ENCODE data around the gene VPS18. TPM values are rescaled to one million over a fixed set of nuclear protein-coding genes. Genes with fewer than 3 reads are reported as not detected.

VPS18 gene
- total and polyA plus RNA-seq, 4 donors, result 3.4 to 15.3 (median 10.3) TPM

DNA sequence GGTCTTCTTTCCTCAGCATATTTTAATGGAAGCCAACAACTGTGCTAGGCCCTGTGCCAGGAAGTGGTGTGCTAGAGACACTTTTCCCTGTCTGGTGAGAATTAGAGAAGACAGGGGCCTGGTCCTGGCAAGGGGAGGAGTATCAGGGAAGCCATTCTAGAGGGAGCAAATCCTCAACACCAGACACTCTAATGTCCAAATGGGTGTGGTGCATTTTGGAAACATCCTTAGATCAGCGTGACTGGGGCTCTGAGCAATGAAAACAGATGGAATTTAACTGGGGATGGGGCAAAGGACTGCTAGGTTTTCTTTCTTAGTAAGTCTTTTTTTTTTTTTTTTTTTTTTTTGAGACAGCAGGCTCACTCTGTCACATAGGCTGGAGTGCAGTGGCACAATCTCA, 7.7 kb upstream of the VPS18 start:
- Histone ChIP-seq H3K9ac (ENCODE audit: low read depth in 1 of 2, low read length in 2 of 2) (no peak overlapping the region), H3K9me3 (ENCODE audit: control insufficient read depth in 4 of 4, low read length in 3 of 4) (no peaks in the 10 kb centered on the region), H3K27me3 (ENCODE audit: control insufficient read depth in 4 of 4, insufficient read depth in 4 of 4, low read length in 3 of 4) (no peaks in the 10 kb centered on the region), H3K4me1 (ENCODE audit: control insufficient read depth in 4 of 4, insufficient read depth in 4 of 4, low read length in 3 of 4) (no peaks in the 10 kb centered on the region), H3K4me3 (ENCODE audit: low read depth in 1 of 3, low read length in 3 of 3) (no peak overlapping the region), H3K27ac (ENCODE audit: low read depth in 1 of 2, low read length in 2 of 2) (no peak overlapping the region), H3K36me3 (ENCODE audit: control insufficient read depth in 4 of 4, insufficient read depth in 3 of 4, low read depth in 1 of 4, low read length in 3 of 4) (no peaks in the 10 kb centered on the region)
- DNase-seq (ENCODE audit: low spot score), result no peak
- TF ChIP-seq EGR1 (IDR thresholded peaks at IDR 0.05; ENCODE audit: low read depth in 2 of 2), result no peak
- 79% methylated on average over 1 of the region's 1 CpG for WGBS

DNA sequence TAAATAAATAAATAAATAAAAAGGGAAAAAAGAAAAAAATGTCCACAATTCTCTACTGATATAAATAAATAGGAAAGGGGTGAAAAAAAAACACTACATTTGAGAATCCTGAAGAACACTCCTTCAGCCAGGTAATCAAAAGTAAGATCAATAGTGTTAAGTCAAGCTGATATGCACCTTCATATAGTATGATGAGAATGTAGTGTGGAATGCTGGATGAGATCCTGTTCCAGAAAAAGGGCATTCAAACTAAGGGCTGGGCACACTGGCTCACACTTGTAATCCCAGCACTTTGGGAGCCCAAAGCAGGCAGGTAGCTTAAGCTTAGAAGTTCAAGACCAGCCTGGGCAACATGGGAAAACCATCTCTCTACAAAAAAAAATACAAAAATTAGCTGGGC, 5.1 kb upstream of the VPS18 start:
- no peak overlapping the region for H3K27ac ChIP-seq (ENCODE audit: low read depth in 1 of 2, low read length in 2 of 2)
- H3K36me3 ChIP-seq (ENCODE audit: control insufficient read depth in 4 of 4, insufficient read depth in 3 of 4, low read depth in 1 of 4, low read length in 3 of 4), result no peaks in the 10 kb centered on the region
- TF ChIP-seq GABPA (IDR thresholded peaks at IDR 0.05 in 1 of 2, conservative IDR thresholded peaks at IDR 0.05 in 1 of 2), result no peak
- no peak for TF ChIP-seq RXRA (IDR thresholded peaks at IDR 0.05)
- TF ChIP-seq, protein P1, sequence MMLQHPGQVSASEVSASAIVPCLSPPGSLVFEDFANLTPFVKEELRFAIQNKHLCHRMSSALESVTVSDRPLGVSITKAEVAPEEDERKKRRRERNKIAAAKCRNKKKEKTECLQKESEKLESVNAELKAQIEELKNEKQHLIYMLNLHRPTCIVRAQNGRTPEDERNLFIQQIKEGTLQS (IDR thresholded peaks at IDR 0.05), result no peak
- no peak for TF ChIP-seq FOXA1 (IDR thresholded peaks at IDR 0.05)
- TF ChIP-seq JUND (IDR thresholded peaks at IDR 0.05), result no peak
- TF ChIP-seq, protein P2, sequence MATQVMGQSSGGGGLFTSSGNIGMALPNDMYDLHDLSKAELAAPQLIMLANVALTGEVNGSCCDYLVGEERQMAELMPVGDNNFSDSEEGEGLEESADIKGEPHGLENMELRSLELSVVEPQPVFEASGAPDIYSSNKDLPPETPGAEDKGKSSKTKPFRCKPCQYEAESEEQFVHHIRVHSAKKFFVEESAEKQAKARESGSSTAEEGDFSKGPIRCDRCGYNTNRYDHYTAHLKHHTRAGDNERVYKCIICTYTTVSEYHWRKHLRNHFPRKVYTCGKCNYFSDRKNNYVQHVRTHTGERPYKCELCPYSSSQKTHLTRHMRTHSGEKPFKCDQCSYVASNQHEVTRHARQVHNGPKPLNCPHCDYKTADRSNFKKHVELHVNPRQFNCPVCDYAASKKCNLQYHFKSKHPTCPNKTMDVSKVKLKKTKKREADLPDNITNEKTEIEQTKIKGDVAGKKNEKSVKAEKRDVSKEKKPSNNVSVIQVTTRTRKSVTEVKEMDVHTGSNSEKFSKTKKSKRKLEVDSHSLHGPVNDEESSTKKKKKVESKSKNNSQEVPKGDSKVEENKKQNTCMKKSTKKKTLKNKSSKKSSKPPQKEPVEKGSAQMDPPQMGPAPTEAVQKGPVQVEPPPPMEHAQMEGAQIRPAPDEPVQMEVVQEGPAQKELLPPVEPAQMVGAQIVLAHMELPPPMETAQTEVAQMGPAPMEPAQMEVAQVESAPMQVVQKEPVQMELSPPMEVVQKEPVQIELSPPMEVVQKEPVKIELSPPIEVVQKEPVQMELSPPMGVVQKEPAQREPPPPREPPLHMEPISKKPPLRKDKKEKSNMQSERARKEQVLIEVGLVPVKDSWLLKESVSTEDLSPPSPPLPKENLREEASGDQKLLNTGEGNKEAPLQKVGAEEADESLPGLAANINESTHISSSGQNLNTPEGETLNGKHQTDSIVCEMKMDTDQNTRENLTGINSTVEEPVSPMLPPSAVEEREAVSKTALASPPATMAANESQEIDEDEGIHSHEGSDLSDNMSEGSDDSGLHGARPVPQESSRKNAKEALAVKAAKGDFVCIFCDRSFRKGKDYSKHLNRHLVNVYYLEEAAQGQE (IDR thresholded peaks at IDR 0.05), result no peak
- TF ChIP-seq, protein P3, sequence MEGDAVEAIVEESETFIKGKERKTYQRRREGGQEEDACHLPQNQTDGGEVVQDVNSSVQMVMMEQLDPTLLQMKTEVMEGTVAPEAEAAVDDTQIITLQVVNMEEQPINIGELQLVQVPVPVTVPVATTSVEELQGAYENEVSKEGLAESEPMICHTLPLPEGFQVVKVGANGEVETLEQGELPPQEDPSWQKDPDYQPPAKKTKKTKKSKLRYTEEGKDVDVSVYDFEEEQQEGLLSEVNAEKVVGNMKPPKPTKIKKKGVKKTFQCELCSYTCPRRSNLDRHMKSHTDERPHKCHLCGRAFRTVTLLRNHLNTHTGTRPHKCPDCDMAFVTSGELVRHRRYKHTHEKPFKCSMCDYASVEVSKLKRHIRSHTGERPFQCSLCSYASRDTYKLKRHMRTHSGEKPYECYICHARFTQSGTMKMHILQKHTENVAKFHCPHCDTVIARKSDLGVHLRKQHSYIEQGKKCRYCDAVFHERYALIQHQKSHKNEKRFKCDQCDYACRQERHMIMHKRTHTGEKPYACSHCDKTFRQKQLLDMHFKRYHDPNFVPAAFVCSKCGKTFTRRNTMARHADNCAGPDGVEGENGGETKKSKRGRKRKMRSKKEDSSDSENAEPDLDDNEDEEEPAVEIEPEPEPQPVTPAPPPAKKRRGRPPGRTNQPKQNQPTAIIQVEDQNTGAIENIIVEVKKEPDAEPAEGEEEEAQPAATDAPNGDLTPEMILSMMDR (IDR thresholded peaks at IDR 0.05; ENCODE audit: low read depth, low read length, missing input control), result no peak
- no peak for TF ChIP-seq SP1 (IDR thresholded peaks at IDR 0.05)
- TF ChIP-seq, protein P4, sequence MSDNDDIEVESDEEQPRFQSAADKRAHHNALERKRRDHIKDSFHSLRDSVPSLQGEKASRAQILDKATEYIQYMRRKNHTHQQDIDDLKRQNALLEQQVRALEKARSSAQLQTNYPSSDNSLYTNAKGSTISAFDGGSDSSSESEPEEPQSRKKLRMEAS (IDR thresholded peaks at IDR 0.05), result no peak
- TF ChIP-seq NR2F2 (IDR thresholded peaks at IDR 0.05), result no peak
- no peak for TF ChIP-seq YY1 (IDR thresholded peaks at IDR 0.05)
- TF ChIP-seq, protein P5, sequence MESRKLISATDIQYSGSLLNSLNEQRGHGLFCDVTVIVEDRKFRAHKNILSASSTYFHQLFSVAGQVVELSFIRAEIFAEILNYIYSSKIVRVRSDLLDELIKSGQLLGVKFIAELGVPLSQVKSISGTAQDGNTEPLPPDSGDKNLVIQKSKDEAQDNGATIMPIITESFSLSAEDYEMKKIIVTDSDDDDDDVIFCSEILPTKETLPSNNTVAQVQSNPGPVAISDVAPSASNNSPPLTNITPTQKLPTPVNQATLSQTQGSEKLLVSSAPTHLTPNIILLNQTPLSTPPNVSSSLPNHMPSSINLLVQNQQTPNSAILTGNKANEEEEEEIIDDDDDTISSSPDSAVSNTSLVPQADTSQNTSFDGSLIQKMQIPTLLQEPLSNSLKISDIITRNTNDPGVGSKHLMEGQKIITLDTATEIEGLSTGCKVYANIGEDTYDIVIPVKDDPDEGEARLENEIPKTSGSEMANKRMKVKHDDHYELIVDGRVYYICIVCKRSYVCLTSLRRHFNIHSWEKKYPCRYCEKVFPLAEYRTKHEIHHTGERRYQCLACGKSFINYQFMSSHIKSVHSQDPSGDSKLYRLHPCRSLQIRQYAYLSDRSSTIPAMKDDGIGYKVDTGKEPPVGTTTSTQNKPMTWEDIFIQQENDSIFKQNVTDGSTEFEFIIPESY (IDR thresholded peaks at IDR 0.05), result no peak
- TF ChIP-seq EGR1 (IDR thresholded peaks at IDR 0.05; ENCODE audit: low read depth in 2 of 2), result no peak
- no peak for TF ChIP-seq FOXA2 (IDR thresholded peaks at IDR 0.05)
- no peak for TF ChIP-seq HNF4G (IDR thresholded peaks at IDR 0.05)
- no peak for TF ChIP-seq RAD21 (IDR thresholded peaks at IDR 0.05)
- TF ChIP-seq TAF1 (conservative IDR thresholded peaks at IDR 0.05), result no peak
- no peak for TF ChIP-seq HNF4A (conservative IDR thresholded peaks at IDR 0.05)
- no peak overlapping the region for H3K9ac ChIP-seq (ENCODE audit: low read depth in 1 of 2, low read length in 2 of 2)
- no peak overlapping the region for H3K4me3 ChIP-seq (ENCODE audit: low read depth in 1 of 3, low read length in 3 of 3)
- DNase-seq (ENCODE audit: low spot score), result no peak
- no peaks in the 10 kb centered on the region for H3K27me3 ChIP-seq (ENCODE audit: control insufficient read depth in 4 of 4, insufficient read depth in 4 of 4, low read length in 3 of 4)
- peaks cover 0 to 14% (median 6%) of the 10 kb centered on the region in 4 donors for H3K4me1 ChIP-seq (ENCODE audit: control insufficient read depth in 4 of 4, insufficient read depth in 4 of 4, low read length in 3 of 4)
- H3K9me3 ChIP-seq (ENCODE audit: control insufficient read depth in 4 of 4, low read length in 3 of 4), result no peaks in the 10 kb centered on the region

Measured in liver (tissue), 9 donors.